GM18519 (cell line): ENCODE measurements around the gene MATK.
"Not testable (repeated sequence)": the region's sequence is repeated elsewhere in the genome, so short reads cannot be mapped to it uniquely, and the experiment has no call there.

Experiments
- ATAC-seq: cut with Tn5 transposase; IDR thresholded peaks from one replicate; pipeline ENCODE4 v1.9.1; 2021; ENCODE audit warnings: mild to moderate bottlenecking, moderate library complexity; ENCODE audit not compliant: unreplicated experiment, low FRiP score

The MATK gene

GRCh38 chr19:3773814-3774515, 12.2 kb downstream of the MATK start:
- ATAC-seq: no peak

- ATAC-seq: no peak
Measured at GRCh38 chr19:3771906-3772455, 14.2 kb downstream of the MATK start, which contains the start of gene RAX2. Gene RAX2, minus strand, starts transcription at chr19:3772228. Its CDS starts 486 bp downstream, at chr19:3771742.

- ATAC-seq: no peak
Measured at GRCh38 chr19:3771000-3771905, 14.9 kb downstream of the MATK start.

GRCh38 chr19:3770136-3770999, 15.8 kb downstream of the MATK start:
- no peak for ATAC-seq

- ATAC-seq: no peak
Measured at GRCh38 chr19:3769494-3769893, 16.7 kb downstream of the MATK start.

GRCh38 chr19:3768748-3769099, 17.5 kb downstream of the MATK start:
- no peak for ATAC-seq

GRCh38 chr19:3768015-3768747, 18.0 kb downstream of the MATK start:
- ATAC-seq: no peak

GRCh38 chr19:3767050-3767449, 19.1 kb downstream of the MATK start:
- no peak for ATAC-seq

- no peak for ATAC-seq
Measured at GRCh38 chr19:3766520-3766919, 19.7 kb downstream of the MATK start.

GRCh38 chr19:3765757-3766156, 20.4 kb downstream of the MATK start:
- not testable (repeated sequence) for ATAC-seq

- no peak for ATAC-seq
Measured at GRCh38 chr19:3765121-3765520, 21.1 kb downstream of the MATK start.

- peak; percentile 57 for ATAC-seq
Measured at GRCh38 chr19:3762501-3763459, 23.4 kb downstream of the MATK start, which contains the start of gene MRPL54. Gene MRPL54, plus strand, starts transcription at chr19:3762682. Its CDS starts 19 bp downstream, at chr19:3762701.

- ATAC-seq: no peak
Measured at GRCh38 chr19:3762130-3762473, 24.1 kb downstream of the MATK start.

GRCh38 chr19:3761382-3762129, 24.6 kb downstream of the MATK start, which contains the start of gene APBA3:
Gene APBA3, minus strand, starts transcription at chr19:3761692. Its CDS starts 1,428 bp downstream, at chr19:3760264.
- peak; percentile 37 for ATAC-seq

GRCh38 chr19:3760871-3761361, 25.3 kb downstream of the MATK start:
- no peak for ATAC-seq

- no peak for ATAC-seq
Measured at GRCh38 chr19:3759482-3760254, 26.5 kb downstream of the MATK start.

GRCh38 chr19:3758297-3758696, 27.9 kb downstream of the MATK start:
- ATAC-seq: not testable (repeated sequence)
